Gastrocnemius medialis (tissue), 4 donors: Measurements from ENCODE around the gene OR2T33. TPM values are rescaled to one million over a fixed set of nuclear protein-coding genes. Genes with fewer than 3 reads are reported as not detected.
"Not testable (repeated sequence)": the region's sequence is repeated elsewhere in the genome, so short reads cannot be mapped to it uniquely, and the experiment has no call there.

Experiments
- ATAC-seq, 2 donors: fragments of 150-250 bp; one replicate each; pipeline ENCODE4 v1.9.1; 2016
- DNase-seq, 2 donors: peaks; one replicate each; pipeline ENCODE4 v3.0.0-alpha.2; 2019
- H3K27ac ChIP-seq, 4 donors: fragments of 200-600 bp; sonication (generic); 1 replicate in 1 of 4; 2 replicates in 3 of 4; pipeline ENCODE4 v1.5.1; 2016 to 2018; ENCODE audit warnings: mild to moderate bottlenecking in 2 of 4, moderate library complexity in 1 of 4
- H3K27me3 ChIP-seq, 3 donors: fragments of 200-600 bp; sonication (generic) in 2 of 3; 1 replicate in 1 of 3; 2 replicates in 2 of 3; pipeline versions ENCODE4 v1.5.1 to v1.6.0; 2016 to 2019; ENCODE audit warnings: mild to moderate bottlenecking in 1 of 3, moderate library complexity in 1 of 3
- H3K36me3 ChIP-seq, 2 donors: fragments of 200-600 bp; sonication (generic) in 1 of 2; one replicate each; pipeline ENCODE4 v1.5.1; 2017 to 2018
- H3K4me1 ChIP-seq, 2 donors: fragments of 200-600 bp; sonication (generic) in 1 of 2; one replicate each; pipeline ENCODE4 v1.5.1; 2016 to 2017; ENCODE audit warnings: mild to moderate bottlenecking in 2 of 2
- H3K4me3 ChIP-seq, 4 donors: fragments of 200-600 bp; sonication (generic) in 3 of 4; 1 replicate in 1 of 4; 2 replicates in 3 of 4; pipeline ENCODE4 v1.5.1; 2016 to 2019; ENCODE audit warnings: mild to moderate bottlenecking in 2 of 4
- H3K9me3 ChIP-seq, 3 donors: fragments of 200-600 bp; sonication (generic) in 2 of 3; 1 replicate in 1 of 3; 2 replicates in 2 of 3; pipeline ENCODE4 v1.5.1; 2016 to 2019
- CTCF ChIP-seq, 5 experiments: fragments of 450-650 bp in 3 of 5; fragments of 200-600 bp in 2 of 5; sonication (generic) in 2 of 5; IDR thresholded peaks in 4 of 5; conservative IDR thresholded peaks in 1 of 5; 1 replicate in 4 of 5; 2 replicates in 1 of 5; pipeline ENCODE4 v1.5.1; 2016 to 2019; ENCODE audit warnings: antibody characterized with exemption in 5 of 5, mild to moderate bottlenecking in 3 of 5, moderate library complexity in 3 of 5
- POLR2A ChIP-seq, 2 donors: fragments of 450-650 bp; IDR thresholded peaks; one replicate each; pipeline ENCODE4 v1.6.1; 2017; ENCODE audit warnings: antibody characterized with exemption in 2 of 2, mild to moderate bottlenecking in 2 of 2, moderate library complexity in 2 of 2
- in situ Hi-C, 4 donors: fragments of 200-750 bp; cut with MboI; loops; one replicate each; pipeline versions ENCODE4 v1.15.0 to v1.8.0; 2017; ENCODE audit warnings: low sequenced_read_pairs in 4 of 4
- intact Hi-C: fragments of 100-400 bp; cut with DNase I; formaldehyde crosslinking; loops from one replicate; pipeline ENCODE4 v1.15.1; 2023; ENCODE audit warnings: low total_unique reads
- total RNA-seq, 4 donors: library from RNA; depleted of rRNA; stranded (reverse); fragments of >200 nt; gene quantifications; one replicate each; pipeline versions ENCODE4 v1.1.0 to v1.2.3, GENCODE V29; 2016

OR2T33 gene
- total RNA-seq = not detected

GRCh38 chr1:248277876-248278275 lies at the start of gene OR2T33:
Gene OR2T33 (minus strand): TSS chr1:248277976. CDS start chr1:248273814, 4,162 bp downstream.
- H3K36me3 ChIP-seq = no peaks in the 10 kb centered on the region
- H3K27ac ChIP-seq = no peak within 1 kb of the TSS
- no peaks in the 10 kb centered on the region for H3K4me1 ChIP-seq
- TF ChIP-seq POLR2A (IDR thresholded peaks at IDR 0.05) (no peak), CTCF (IDR thresholded peaks at IDR 0.05 in 4 of 5, conservative IDR thresholded peaks at IDR 0.05 in 1 of 5) (no peak)
- no peak for ATAC-seq
- in situ Hi-C loops (no loop called here), intact Hi-C loops (no loop called here)
- H3K27me3 ChIP-seq = no peaks in the 10 kb centered on the region
- H3K4me3 ChIP-seq = no peak within 1 kb of the TSS
- DNase-seq = no peak
- H3K9me3 ChIP-seq = no peaks in the 10 kb centered on the region

- ATAC-seq (no peak), DNase-seq (no peak)
- Histone ChIP-seq H3K27me3 (no peaks in the 10 kb centered on the region), H3K27ac (no peak within 1 kb of the TSS), H3K9me3 (no peaks in the 10 kb centered on the region), H3K4me3 (no peak within 1 kb of the TSS), H3K4me1 (no peaks in the 10 kb centered on the region), H3K36me3 (no peaks in the 10 kb centered on the region)
- in situ Hi-C loops (no loop called here), intact Hi-C loops (no loop called here)
- no peak for TF ChIP-seq POLR2A (IDR thresholded peaks at IDR 0.05)
- TF ChIP-seq CTCF (IDR thresholded peaks at IDR 0.05 in 4 of 5, conservative IDR thresholded peaks at IDR 0.05 in 1 of 5) = no peak
Measured at GRCh38 chr1:248324468-248324867, 46.7 kb upstream of the OR2T33 start, which contains the start of gene OR2M7. Gene OR2M7 (minus strand): TSS chr1:248324568. CDS start chr1:248324568, 0 bp downstream.

- TF ChIP-seq POLR2A (IDR thresholded peaks at IDR 0.05) (no peak), CTCF (IDR thresholded peaks at IDR 0.05 in 4 of 5, conservative IDR thresholded peaks at IDR 0.05 in 1 of 5) (no peak)
- in situ Hi-C loops (no loop called here), intact Hi-C loops (no loop called here)
- no peak overlapping the region for H3K27ac ChIP-seq
- ATAC-seq (no peak), DNase-seq (no peak)
- no peaks in the 10 kb centered on the region for H3K4me1 ChIP-seq
- no peak overlapping the region for H3K4me3 ChIP-seq
- H3K27me3 ChIP-seq = no peaks in the 10 kb centered on the region
- H3K36me3 ChIP-seq = no peaks in the 10 kb centered on the region
- H3K9me3 ChIP-seq = no peaks in the 10 kb centered on the region
Measured at GRCh38 chr1:248316796-248317195, 39.0 kb upstream of the OR2T33 start.

GRCh38 chr1:248306740-248307139 lies 29.0 kb upstream of the OR2T33 start:
- DNase-seq, H3K4me1 ChIP-seq, H3K27ac ChIP-seq, H3K4me3 ChIP-seq, H3K27me3 ChIP-seq, ATAC-seq, H3K9me3 ChIP-seq, in situ Hi-C loops, H3K36me3 ChIP-seq, intact Hi-C loops: not testable (repeated sequence)

GRCh38 chr1:248306103-248306502 lies 28.3 kb upstream of the OR2T33 start:
- Histone ChIP-seq H3K27me3 (no peaks in the 10 kb centered on the region), H3K27ac (no peak overlapping the region), H3K4me1 (no peaks in the 10 kb centered on the region), H3K9me3 (no peaks in the 10 kb centered on the region), H3K36me3 (no peaks in the 10 kb centered on the region), H3K4me3 (no peak overlapping the region)
- intact Hi-C loops (no loop called here), in situ Hi-C loops (no loop called here)
- DNase-seq (no peak), ATAC-seq (no peak)
- no peak for TF ChIP-seq CTCF (IDR thresholded peaks at IDR 0.05 in 4 of 5, conservative IDR thresholded peaks at IDR 0.05 in 1 of 5)
- no peak for TF ChIP-seq POLR2A (IDR thresholded peaks at IDR 0.05)

GRCh38 chr1:248305672-248306071 lies 27.9 kb upstream of the OR2T33 start:
- ATAC-seq, H3K36me3 ChIP-seq, H3K27me3 ChIP-seq, H3K27ac ChIP-seq, intact Hi-C loops, in situ Hi-C loops, H3K4me3 ChIP-seq, H3K4me1 ChIP-seq, H3K9me3 ChIP-seq, DNase-seq: not testable (repeated sequence)
